HCT116 (cell line): ENCODE results near the gene ACTC1. TPM values are rescaled to one million over a fixed set of nuclear protein-coding genes. Genes with fewer than 3 reads are reported as not detected.

Experiments used
- ATAC-seq: fragments of 200-7000 bp; cut with Tn5 transposase; 2 replicates; pipeline ENCODE4 v1.9.1; 2020; ENCODE audit warnings: mild to moderate bottlenecking, moderate library complexity
- BruUV-seq: library from RNA; stranded (reverse); fragments of 400-500 nt; replicated peaks from 2 replicates; lab custom pipeline; 2021; lab: Mats Ljungman, UMichigan
- CTCF ChIA-PET: fragments of 300-600 bp; sonication (Branson Sonifier 250); formaldehyde crosslinking; loops from one replicate; lab custom pipeline; 2021; ENCODE audit warnings: antibody characterized with exemption; lab: Charles Lee
- POLR2A ChIA-PET: fragments of 300-600, 350-600 bp; sonication (Branson Sonifier 250); formaldehyde crosslinking; loops from one replicate; lab custom pipeline; 2021; ENCODE audit warnings: antibody characterized with exemption; lab: Charles Lee
- RAD21 ChIA-PET, 2 experiments: fragments of 300-600 bp; sonication (Branson Sonifier 250); formaldehyde crosslinking; loops; one replicate each; lab custom pipeline; 2023; ENCODE audit warnings: low total read pairs in 2 of 2; ENCODE audit not compliant: uncharacterized antibody in 2 of 2, unreplicated experiment in 2 of 2, low non-redundant PET in 1 of 2; lab: Charles Lee
- DNase-seq: peaks from one replicate; pipeline ENCODE4 v3.0.0-alpha.2; 2010; ENCODE audit warnings: low read depth, low spot score
- H2AFZ ChIP-seq: fragments of 200-600 bp; shearing (Covaris generic), sonication (generic); 2 replicates; pipeline ENCODE4 v1.6.1; 2017; ENCODE audit warnings: low read depth, mixed run types, mixed read lengths, antibody characterized with exemption, low read length; ENCODE audit not compliant: poor library complexity, severe bottlenecking
- H3K27ac ChIP-seq: 2 replicates; pipeline ENCODE4 v1.5.1; 2012; ENCODE audit warnings: low read depth, low read length
- H3K27me3 ChIP-seq: fragments of 200-600 bp; sonication (generic); 2 replicates; pipeline ENCODE4 v1.6.1; 2016; ENCODE audit warnings: mixed run types, low read length, mixed read lengths; ENCODE audit not compliant: insufficient read depth
- H3K36me3 ChIP-seq, 2 experiments: fragments of 200-500 bp in 1 of 2; fragments of 200-600 bp in 1 of 2; sonication (Bioruptor generic) in 1 of 2; sonication (generic) in 1 of 2; 2 replicates each; pipeline versions ENCODE4 v1.5.1 to v1.6.1; 2014 to 2016; ENCODE audit warnings: low read length in 2 of 2, inconsistent platforms in 1 of 2, mixed read lengths in 1 of 2, mixed run types in 1 of 2; ENCODE audit not compliant: insufficient read depth in 2 of 2, control insufficient read depth in 1 of 2
- H3K4me1 ChIP-seq, 2 experiments: fragments of 200-600 bp in 1 of 2; sonication (generic) in 1 of 2; 2 replicates each; pipeline versions ENCODE4 v1.5.1 to v1.6.1; 2012 to 2017; ENCODE audit warnings: low read length in 2 of 2, inconsistent platforms in 1 of 2, mild to moderate bottlenecking in 1 of 2, mixed read lengths in 1 of 2, mixed run types in 1 of 2, moderate library complexity in 1 of 2; ENCODE audit not compliant: insufficient read depth in 2 of 2, control insufficient read depth in 1 of 2
- H3K4me2 ChIP-seq: fragments of 200-600 bp; sonication (generic); 2 replicates; pipeline ENCODE4 v1.6.1; 2017; ENCODE audit warnings: mixed run types, low read length, mixed read lengths
- H3K4me3 ChIP-seq, 2 experiments: fragments of 200-600 bp in 1 of 2; sonication (generic) in 1 of 2; replicated peaks in 1 of 2; 2 replicates each; pipeline ENCODE4 v1.5.1; 2011 to 2016; ENCODE audit warnings: low read length in 2 of 2, control low read depth in 1 of 2, low read depth in 1 of 2, mild to moderate bottlenecking in 1 of 2, mixed read lengths in 1 of 2, mixed run types in 1 of 2
- H3K79me2 ChIP-seq: fragments of 200-600 bp; sonication (generic); 2 replicates; pipeline ENCODE4 v1.6.1; 2017; ENCODE audit warnings: mild to moderate bottlenecking, mixed run types, low read length, moderate library complexity, mixed read lengths; ENCODE audit not compliant: insufficient read depth
- H3K9ac ChIP-seq: fragments of 200-600 bp; sonication (generic); 2 replicates; pipeline ENCODE4 v1.6.1; 2016; ENCODE audit warnings: low read length, mixed read lengths
- H3K9me2 ChIP-seq: fragments of 200-600 bp; sonication (generic), shearing (Covaris generic); 2 replicates; pipeline ENCODE4 v1.6.1; 2017; ENCODE audit warnings: mixed run types, mild to moderate bottlenecking, moderate library complexity; ENCODE audit not compliant: insufficient read depth
- H3K9me3 ChIP-seq, 2 experiments: fragments of 200-500 bp in 1 of 2; fragments of 200-600 bp in 1 of 2; sonication (Bioruptor generic) in 1 of 2; sonication (generic) in 1 of 2; 2 replicates each; pipeline ENCODE4 v1.6.1; 2014 to 2017; ENCODE audit warnings: low read length in 2 of 2, mixed read lengths in 2 of 2, inconsistent platforms in 1 of 2, low read depth in 1 of 2, mild to moderate bottlenecking in 1 of 2, mixed run types in 1 of 2, moderate library complexity in 1 of 2; ENCODE audit not compliant: control insufficient read depth in 1 of 2, insufficient read depth in 1 of 2
- H4K20me1 ChIP-seq: fragments of 200-600 bp; sonication (generic), shearing (Covaris generic); 2 replicates; pipeline ENCODE4 v1.6.1; 2017; ENCODE audit warnings: mixed run types, mild to moderate bottlenecking, moderate library complexity; ENCODE audit not compliant: insufficient read depth
- CBX3 ChIP-seq: IDR thresholded peaks from 2 replicates; pipeline ENCODE4 v1.6.1; 2012; ENCODE audit warnings: low read depth
- CEBPB ChIP-seq: IDR thresholded peaks from 2 replicates; pipeline ENCODE4 v1.6.1; 2012; ENCODE audit warnings: low read depth
- EGR1 ChIP-seq: IDR thresholded peaks from 2 replicates; pipeline ENCODE4 v1.6.1; 2012; ENCODE audit warnings: low read depth
- ELF1 ChIP-seq: IDR thresholded peaks from 2 replicates; pipeline ENCODE4 v1.6.1; 2012; ENCODE audit warnings: low read depth, borderline replicate concordance
- EZH2 ChIP-seq: fragments of 200-600 bp; sonication (generic); IDR thresholded peaks from 2 replicates; pipeline ENCODE4 v1.6.1; 2017; ENCODE audit warnings: antibody characterized with exemption, mixed run types
- JUND ChIP-seq: IDR thresholded peaks from 2 replicates; pipeline ENCODE4 v1.6.1; 2012
- POLR2AphosphoS5 ChIP-seq: IDR thresholded peaks from 2 replicates; pipeline ENCODE4 v1.6.1; 2011; ENCODE audit warnings: mild to moderate bottlenecking, low read depth, low read length, moderate library complexity
- RAD21 ChIP-seq: IDR thresholded peaks from 2 replicates; pipeline ENCODE4 v1.6.1; 2012; ENCODE audit warnings: low read depth, mild to moderate bottlenecking
- SIN3A ChIP-seq: IDR thresholded peaks from 2 replicates; pipeline ENCODE4 v1.6.1; 2012; ENCODE audit warnings: low read depth
- SP1 ChIP-seq: IDR thresholded peaks from 2 replicates; pipeline ENCODE4 v1.6.1; 2012; ENCODE audit warnings: low read depth
- SRF ChIP-seq: IDR thresholded peaks from 2 replicates; pipeline ENCODE4 v1.6.1; 2012; ENCODE audit warnings: low read depth
- TCF7L2 ChIP-seq: IDR thresholded peaks from 2 replicates; pipeline ENCODE4 v1.7.0; 2011; ENCODE audit warnings: borderline replicate concordance, inconsistent platforms; ENCODE audit not compliant: insufficient read depth, insufficient read length; ENCODE audit errors: extremely low read depth
- ZNF274 ChIP-seq: fragments of 200-500 bp; sonication (Bioruptor generic); IDR thresholded peaks from 2 replicates; pipeline ENCODE4 v1.6.1; 2014; ENCODE audit warnings: mild to moderate bottlenecking, low read depth, low read length, inconsistent platforms
- intact Hi-C: fragments of 100-400 bp; cut with micrococcal nuclease; formaldehyde crosslinking; loops from 2 replicates; pipeline ENCODE4 v1.10.0; 2022
- total RNA-seq: library from RNA; stranded (reverse); gene quantifications from one replicate; pipeline ENCODE4 v1.2.1, GENCODE V29; 2021; ENCODE audit not compliant: unreplicated experiment
- TF ChIP-seq, protein P1 (sequence below): IDR thresholded peaks from 2 replicates; pipeline ENCODE4 v1.6.1; 2012
- TF ChIP-seq, protein P2 (sequence below), 3 experiments: fragments of 200-600 bp in 1 of 3; sonication (generic) in 1 of 3; IDR thresholded peaks in 2 of 3; conservative IDR thresholded peaks in 1 of 3; 2 replicates each; pipeline ENCODE4 v1.5.1; 2012 to 2017; ENCODE audit warnings: low read depth in 2 of 3, low read length in 2 of 3, antibody characterized with exemption in 1 of 3, borderline replicate concordance in 1 of 3, control low read depth in 1 of 3, mild to moderate bottlenecking in 1 of 3, mixed read lengths in 1 of 3, mixed run types in 1 of 3, moderate library complexity in 1 of 3; ENCODE audit not compliant: insufficient read depth in 1 of 3

The ACTC1 gene
- total RNA-seq, 1 experiment from 2014 or later = not detected

DNA sequence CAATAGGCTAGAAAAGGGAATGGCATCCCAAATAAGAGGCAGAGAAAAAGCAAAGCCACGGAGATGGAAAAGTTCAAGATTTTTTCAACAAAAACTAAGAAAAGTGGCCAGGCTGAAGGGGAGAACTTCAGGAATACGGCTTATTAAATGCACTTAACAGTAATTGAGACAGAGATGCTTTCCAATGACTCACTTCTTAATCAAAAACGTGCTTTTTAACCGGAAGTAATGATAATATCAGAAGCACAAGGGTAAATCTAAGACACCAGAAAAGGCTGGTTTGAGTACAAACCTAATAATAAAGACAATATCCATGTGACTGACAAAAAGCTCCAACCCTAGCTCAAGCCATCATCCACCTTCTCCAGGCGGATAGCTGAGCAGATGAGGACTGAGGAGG is 24.8 kb upstream of the ACTC1 start (continued):
- no peak for TF ChIP-seq SRF

DNA sequence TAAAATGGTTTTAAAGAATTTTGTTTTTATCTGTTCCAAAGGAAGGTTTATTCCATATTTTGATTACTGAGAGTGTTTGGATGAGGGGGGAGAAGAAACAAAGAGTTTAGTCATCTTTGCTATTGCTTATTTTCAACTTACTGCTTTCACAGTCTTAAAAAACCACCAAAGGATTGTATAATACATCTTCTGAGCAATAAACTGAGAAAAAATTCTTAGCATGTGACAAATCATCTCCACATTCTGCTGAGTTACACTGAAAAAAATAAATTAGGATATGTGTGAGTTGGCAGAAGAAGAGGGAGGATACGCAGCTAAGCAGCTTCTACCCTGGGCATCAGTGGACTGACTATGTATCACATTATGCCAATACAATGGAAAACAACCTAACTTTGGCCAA is 23.2 kb upstream of the ACTC1 start:
- Histone ChIP-seq H3K79me2 (no peaks in the 10 kb centered on the region), H3K27me3 (no peaks in the 10 kb centered on the region; the same call in 1 of the 2 replicates), H4K20me1 (no peaks in the 10 kb centered on the region), H3K4me2 (no peak overlapping the region), H3K9me3 (no peaks in the 10 kb centered on the region), H3K4me3 (no peak overlapping the region), H3K4me1 (no peaks in the 10 kb centered on the region), H3K9ac (no peak overlapping the region), H3K27ac (no peak overlapping the region), H3K36me3 (no peaks in the 10 kb centered on the region), H2AFZ (no peak overlapping the region), H3K9me2 (no peaks in the 10 kb centered on the region)
- intact Hi-C loops = loop anchor here (5.0 kb wide), 1 partner anchor 51 kb away; no protein-coding TSS in a partner anchor
- no TSS peak for BruUV-seq
- ChIA-PET CTCF (no interaction called here), POLR2A (interaction anchor here (0.7 kb wide), 1 partner anchor 117 kb away, joined by 4 read pairs; no protein-coding TSS in a partner anchor), RAD21 (no interaction called here)
- DNase-seq (no peak), ATAC-seq (no peak)
- no peak for TF ChIP-seq EGR1
- TF ChIP-seq CBX3 = no peak
- TF ChIP-seq POLR2AphosphoS5 = no peak
- no peak for TF ChIP-seq EZH2
- no peak for TF ChIP-seq SIN3A
- no peak for TF ChIP-seq CEBPB
- TF ChIP-seq, protein P1, sequence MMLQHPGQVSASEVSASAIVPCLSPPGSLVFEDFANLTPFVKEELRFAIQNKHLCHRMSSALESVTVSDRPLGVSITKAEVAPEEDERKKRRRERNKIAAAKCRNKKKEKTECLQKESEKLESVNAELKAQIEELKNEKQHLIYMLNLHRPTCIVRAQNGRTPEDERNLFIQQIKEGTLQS = no peak
- TF ChIP-seq SP1 = no peak
- no peak for TF ChIP-seq JUND
- TF ChIP-seq ELF1 = no peak
- TF ChIP-seq, protein P2, sequence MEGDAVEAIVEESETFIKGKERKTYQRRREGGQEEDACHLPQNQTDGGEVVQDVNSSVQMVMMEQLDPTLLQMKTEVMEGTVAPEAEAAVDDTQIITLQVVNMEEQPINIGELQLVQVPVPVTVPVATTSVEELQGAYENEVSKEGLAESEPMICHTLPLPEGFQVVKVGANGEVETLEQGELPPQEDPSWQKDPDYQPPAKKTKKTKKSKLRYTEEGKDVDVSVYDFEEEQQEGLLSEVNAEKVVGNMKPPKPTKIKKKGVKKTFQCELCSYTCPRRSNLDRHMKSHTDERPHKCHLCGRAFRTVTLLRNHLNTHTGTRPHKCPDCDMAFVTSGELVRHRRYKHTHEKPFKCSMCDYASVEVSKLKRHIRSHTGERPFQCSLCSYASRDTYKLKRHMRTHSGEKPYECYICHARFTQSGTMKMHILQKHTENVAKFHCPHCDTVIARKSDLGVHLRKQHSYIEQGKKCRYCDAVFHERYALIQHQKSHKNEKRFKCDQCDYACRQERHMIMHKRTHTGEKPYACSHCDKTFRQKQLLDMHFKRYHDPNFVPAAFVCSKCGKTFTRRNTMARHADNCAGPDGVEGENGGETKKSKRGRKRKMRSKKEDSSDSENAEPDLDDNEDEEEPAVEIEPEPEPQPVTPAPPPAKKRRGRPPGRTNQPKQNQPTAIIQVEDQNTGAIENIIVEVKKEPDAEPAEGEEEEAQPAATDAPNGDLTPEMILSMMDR (IDR thresholded peaks at IDR 0.05 in 2 of 3, conservative IDR thresholded peaks at IDR 0.05 in 1 of 3; ENCODE audit: borderline replicate concordance in 1 of 3, insufficient read depth in 1 of 3, low read depth in 2 of 3, low read length in 2 of 3) = no peak
- no peak for TF ChIP-seq RAD21
- no peak for TF ChIP-seq TCF7L2
- TF ChIP-seq ZNF274 = no peak
- no peak for TF ChIP-seq SRF
